SK-N-SH (cell line): ENCODE measurements around the gene LHX5. TPM values are rescaled to one million over a fixed set of nuclear protein-coding genes. Genes with fewer than 3 reads are reported as not detected.

ENCODE experiments used
- CTCF ChIA-PET: fragments of 300-600, 350-600 bp; formaldehyde crosslinking; extraction: SDS; loops from one replicate; lab custom pipeline; 2021; lab: Yijun Ruan, JAX
- POLR2A ChIA-PET: fragments of 350-600 bp; sonication (Branson Sonifier 250); formaldehyde crosslinking; extraction: SDS; loops from one replicate; lab custom pipeline; 2020; ENCODE audit warnings: antibody characterized with exemption, inconsistent platforms; lab: Yijun Ruan, JAX
- DNase-seq: peaks from one replicate; pipeline ENCODE4 v3.0.0; 2012
- H2AFZ ChIP-seq: fragments of 200-600 bp; sonication (generic); 2 replicates; pipeline ENCODE4 v1.8.1; 2016; ENCODE audit warnings: antibody characterized with exemption, mild to moderate bottlenecking, low read depth
- H3F3A ChIP-seq: fragments of 200-600 bp; sonication (generic); replicated peaks from 2 replicates; pipeline ENCODE3; 2016; ENCODE audit warnings: antibody characterized with exemption, mild to moderate bottlenecking; ENCODE audit not compliant: insufficient read depth
- H3K27ac ChIP-seq, 2 experiments: fragments of 200-500 bp in 1 of 2; fragments of 200-600 bp in 1 of 2; sonication (Bioruptor generic) in 1 of 2; sonication (generic), shearing (Covaris generic) in 1 of 2; 2 replicates each; pipeline versions ENCODE4 v1.5.1 to v1.6.1; 2014 to 2016; ENCODE audit warnings: low read depth in 2 of 2, inconsistent platforms in 1 of 2, low read length in 1 of 2, mild to moderate bottlenecking in 1 of 2, mixed read lengths in 1 of 2
- H3K27me3 ChIP-seq: fragments of 200-600 bp; sonication (generic), shearing (Covaris generic); 2 replicates; pipeline ENCODE4 v1.6.1; 2016; ENCODE audit warnings: mixed run types; ENCODE audit not compliant: insufficient read depth
- H3K36me3 ChIP-seq, 2 experiments: fragments of 200-500 bp in 1 of 2; fragments of 200-600 bp in 1 of 2; sonication (Bioruptor generic) in 1 of 2; sonication (generic) in 1 of 2; replicated peaks in 1 of 2; 2 replicates each; pipeline versions ENCODE3 to v1.5.1; 2014 to 2016; ENCODE audit warnings: low read length in 1 of 2, mild to moderate bottlenecking in 1 of 2; ENCODE audit not compliant: insufficient read depth in 2 of 2, control insufficient read depth in 1 of 2
- H3K4me1 ChIP-seq, 2 experiments: fragments of 200-500 bp in 1 of 2; fragments of 200-600 bp in 1 of 2; sonication (Bioruptor generic) in 1 of 2; sonication (generic), shearing (Covaris generic) in 1 of 2; 2 replicates each; pipeline versions ENCODE4 v1.5.1 to v1.6.1; 2014 to 2016; ENCODE audit warnings: low read depth in 1 of 2, low read length in 1 of 2, mixed run types in 1 of 2; ENCODE audit not compliant: insufficient read depth in 2 of 2, control insufficient read depth in 1 of 2
- H3K4me2 ChIP-seq: fragments of 200-600 bp; sonication (generic), shearing (Covaris generic); 2 replicates; pipeline ENCODE4 v1.6.1; 2017; ENCODE audit warnings: mixed run types
- H3K4me3 ChIP-seq, 2 experiments: fragments of 200-500 bp in 1 of 2; fragments of 200-600 bp in 1 of 2; sonication (Bioruptor generic) in 1 of 2; sonication (generic), shearing (Covaris generic) in 1 of 2; 2 replicates each; pipeline versions ENCODE4 v1.5.1 to v1.8.1; 2014 to 2016; ENCODE audit warnings: low read depth in 2 of 2, inconsistent platforms in 1 of 2, low read length in 1 of 2, mild to moderate bottlenecking in 1 of 2, mixed read lengths in 1 of 2, moderate library complexity in 1 of 2
- H3K79me2 ChIP-seq: fragments of 200-600 bp; sonication (generic); 2 replicates; pipeline ENCODE4 v1.8.1; 2017; ENCODE audit warnings: mild to moderate bottlenecking; ENCODE audit not compliant: insufficient read depth
- H3K9ac ChIP-seq: fragments of 200-600 bp; sonication (generic); 2 replicates; pipeline ENCODE4 v1.6.1; 2017; ENCODE audit warnings: mixed run types
- H3K9me2 ChIP-seq: fragments of 200-600 bp; sonication (generic); 2 replicates; pipeline ENCODE4 v1.6.1; 2017; ENCODE audit warnings: mixed run types
- H3K9me3 ChIP-seq: fragments of 200-600 bp; sonication (generic); 2 replicates; pipeline ENCODE4 v1.6.1; 2017; ENCODE audit warnings: mixed run types, mild to moderate bottlenecking, moderate library complexity
- H4K20me1 ChIP-seq: fragments of 200-600 bp; sonication (generic); 2 replicates; pipeline ENCODE4 v1.6.1; 2017; ENCODE audit warnings: mild to moderate bottlenecking, mixed run types; ENCODE audit not compliant: insufficient read depth
- ELF1 ChIP-seq: IDR thresholded peaks from 2 replicates; pipeline ENCODE4 v1.4.0; 2012
- EP300 ChIP-seq, 2 experiments: IDR thresholded peaks; 2 replicates each; pipeline versions ENCODE4 v1.4.0 to v1.6.1; 2012; ENCODE audit warnings: borderline replicate concordance in 1 of 2, low read depth in 1 of 2, low read length in 1 of 2
- FOXJ3 ChIP-seq: sonication (generic); formaldehyde crosslinking; IDR thresholded peaks from 2 replicates; pipeline ENCODE4 v1.5.1; 2020; ENCODE audit warnings: mild to moderate bottlenecking, missing genetic modification reagents
- GABPA ChIP-seq: IDR thresholded peaks from 2 replicates; pipeline ENCODE4 v1.4.0; 2012; ENCODE audit warnings: low read depth, mild to moderate bottlenecking
- JUND ChIP-seq: IDR thresholded peaks from 2 replicates; pipeline ENCODE4 v1.4.0; 2012
- MEF2A ChIP-seq: IDR thresholded peaks from 2 replicates; pipeline ENCODE4 v1.4.0; 2012; ENCODE audit warnings: low read depth, borderline replicate concordance
- MXI1 ChIP-seq: IDR thresholded peaks from 2 replicates; pipeline ENCODE4 v1.6.1; 2012; ENCODE audit warnings: mild to moderate bottlenecking, low read depth, low read length, improper control_type of control experiment
- NFIC ChIP-seq: IDR thresholded peaks from 2 replicates; pipeline ENCODE4 v1.4.0; 2012; ENCODE audit warnings: borderline replicate concordance
- NRF1 ChIP-seq: IDR thresholded peaks from 2 replicates; pipeline ENCODE4 v1.6.1; 2012; ENCODE audit warnings: low read depth, mild to moderate bottlenecking, low read length
- POLR2AphosphoS5 ChIP-seq: IDR thresholded peaks from 2 replicates; pipeline ENCODE4 v1.6.1; 2012; ENCODE audit warnings: low read depth, low read length
- RXRA ChIP-seq: IDR thresholded peaks from 2 replicates; pipeline ENCODE4 v1.4.0; 2012; ENCODE audit warnings: low read depth, mild to moderate bottlenecking, borderline replicate concordance
- SIN3A ChIP-seq: IDR thresholded peaks from 2 replicates; pipeline ENCODE4 v1.6.1; 2012; ENCODE audit warnings: low read depth, mild to moderate bottlenecking, low read length, moderate library complexity, borderline replicate concordance
- SMC3 ChIP-seq: IDR thresholded peaks from 2 replicates; pipeline ENCODE4 v1.6.1; 2012; ENCODE audit warnings: low read depth, low read length, improper control_type of control experiment
- TAF1 ChIP-seq: IDR thresholded peaks from 2 replicates; pipeline ENCODE4 v1.6.1; 2012; ENCODE audit warnings: low read depth, mild to moderate bottlenecking, low read length, moderate library complexity, borderline replicate concordance
- TEAD4 ChIP-seq: IDR thresholded peaks from 2 replicates; pipeline ENCODE4 v1.4.0; 2012; ENCODE audit warnings: mild to moderate bottlenecking, borderline replicate concordance; ENCODE audit not compliant: insufficient read depth
- WGBS: methylation state at CpG from one replicate; pipeline ENCODE4 v1.1.6; 2017; ENCODE audit warnings: low lambda C conversion rate; 5-methylcytosine and 5-hydroxymethylcytosine counted together
- polyA plus RNA-seq, 3 experiments: library from polyadenylated mRNA; depleted of rRNA; stranded (reverse); fragments of >200 nt; gene quantifications; 2 replicates each; pipeline ENCODE4 v1.2.3, GENCODE V29; 2012
- TF ChIP-seq, protein P1 (sequence below): IDR thresholded peaks from 2 replicates; pipeline ENCODE4 v1.4.0; 2012; ENCODE audit warnings: low read depth, borderline replicate concordance
- TF ChIP-seq, protein P2 (sequence below): IDR thresholded peaks from 2 replicates; pipeline ENCODE4 v1.4.0; 2012; ENCODE audit warnings: low read depth, borderline replicate concordance
- TF ChIP-seq, protein P3 (sequence below): fragments of 150-350 bp; IDR thresholded peaks from 2 replicates; pipeline ENCODE4 v1.6.1; 2017; ENCODE audit warnings: antibody characterized with exemption, low read length, low read depth, borderline replicate concordance

LHX5 gene
- polyA plus RNA-seq, 1 of the 3 experiments (the other 2 are of a cell fraction): not detected

DNA sequence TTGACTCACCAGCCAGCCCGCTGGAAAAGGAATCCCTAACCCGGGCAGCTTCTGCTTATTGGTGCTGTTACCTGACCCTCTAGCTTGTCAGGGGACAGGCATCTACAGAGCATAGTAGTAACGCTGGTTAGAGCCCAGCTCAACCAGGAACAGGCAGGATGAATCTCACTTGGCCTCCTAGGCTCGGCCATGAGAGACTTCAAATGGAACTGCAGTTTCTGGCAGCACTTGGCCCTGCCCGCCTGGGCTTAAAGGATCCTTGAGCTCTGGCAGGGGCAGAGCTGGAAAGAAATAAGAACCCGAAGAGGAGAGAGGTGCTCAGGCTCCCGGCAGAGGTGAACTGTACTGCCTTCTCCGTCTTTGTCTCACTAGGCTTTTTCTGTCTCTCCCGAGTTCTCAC, 2.3 kb upstream of the LHX5 start:
- peak; percentile 26 for DNase-seq
- H3K36me3 ChIP-seq: no peaks in the 10 kb centered on the region
- H3K27ac ChIP-seq: no peak overlapping the region
- H3K4me1 ChIP-seq: no peaks in the 10 kb centered on the region
- no peaks in the 10 kb centered on the region for H3F3A ChIP-seq
- H3K9me2 ChIP-seq: no peaks in the 10 kb centered on the region
- peaks cover 3% of the 10 kb centered on the region; the same call in 1 of the 2 replicates for H4K20me1 ChIP-seq
- no peak overlapping the region for H3K4me3 ChIP-seq
- H3K4me2 ChIP-seq: peak overlapping the region; percentile 2; the same call in 1 of the 2 replicates
- peaks cover 92% of the 10 kb centered on the region for H3K27me3 ChIP-seq
- 4% methylated on average over 8 of the region's 9 CpGs for WGBS
- no peak overlapping the region for H2AFZ ChIP-seq
- CTCF ChIA-PET: interaction anchor here (1.0 to 4.4 kb wide), 3 partner anchors 9 to 439 kb away, joined by 3 to 32 read pairs (median 4); no protein-coding TSS in a partner anchor
- H3K9me3 ChIP-seq: no peaks in the 10 kb centered on the region
- no peak overlapping the region for H3K9ac ChIP-seq
- POLR2A ChIA-PET: no interaction called here
- H3K79me2 ChIP-seq: no peaks in the 10 kb centered on the region
- TF ChIP-seq, protein P1, sequence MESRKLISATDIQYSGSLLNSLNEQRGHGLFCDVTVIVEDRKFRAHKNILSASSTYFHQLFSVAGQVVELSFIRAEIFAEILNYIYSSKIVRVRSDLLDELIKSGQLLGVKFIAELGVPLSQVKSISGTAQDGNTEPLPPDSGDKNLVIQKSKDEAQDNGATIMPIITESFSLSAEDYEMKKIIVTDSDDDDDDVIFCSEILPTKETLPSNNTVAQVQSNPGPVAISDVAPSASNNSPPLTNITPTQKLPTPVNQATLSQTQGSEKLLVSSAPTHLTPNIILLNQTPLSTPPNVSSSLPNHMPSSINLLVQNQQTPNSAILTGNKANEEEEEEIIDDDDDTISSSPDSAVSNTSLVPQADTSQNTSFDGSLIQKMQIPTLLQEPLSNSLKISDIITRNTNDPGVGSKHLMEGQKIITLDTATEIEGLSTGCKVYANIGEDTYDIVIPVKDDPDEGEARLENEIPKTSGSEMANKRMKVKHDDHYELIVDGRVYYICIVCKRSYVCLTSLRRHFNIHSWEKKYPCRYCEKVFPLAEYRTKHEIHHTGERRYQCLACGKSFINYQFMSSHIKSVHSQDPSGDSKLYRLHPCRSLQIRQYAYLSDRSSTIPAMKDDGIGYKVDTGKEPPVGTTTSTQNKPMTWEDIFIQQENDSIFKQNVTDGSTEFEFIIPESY: no peak
- no peak for TF ChIP-seq TAF1
- no peak for TF ChIP-seq EP300 (IDR thresholded peaks at IDR 0.05; ENCODE audit: borderline replicate concordance in 1 of 2, low read depth in 1 of 2, low read length in 1 of 2)
- TF ChIP-seq TEAD4: no peak
- TF ChIP-seq SMC3: no peak
- TF ChIP-seq MXI1: no peak
- no peak for TF ChIP-seq MEF2A
- no peak for TF ChIP-seq ELF1
- no peak for TF ChIP-seq POLR2AphosphoS5
- TF ChIP-seq, protein P2, sequence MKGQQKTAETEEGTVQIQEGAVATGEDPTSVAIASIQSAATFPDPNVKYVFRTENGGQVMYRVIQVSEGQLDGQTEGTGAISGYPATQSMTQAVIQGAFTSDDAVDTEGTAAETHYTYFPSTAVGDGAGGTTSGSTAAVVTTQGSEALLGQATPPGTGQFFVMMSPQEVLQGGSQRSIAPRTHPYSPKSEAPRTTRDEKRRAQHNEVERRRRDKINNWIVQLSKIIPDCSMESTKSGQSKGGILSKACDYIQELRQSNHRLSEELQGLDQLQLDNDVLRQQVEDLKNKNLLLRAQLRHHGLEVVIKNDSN: no peak
- no peak for TF ChIP-seq NFIC
- TF ChIP-seq FOXJ3 (CRISPR knock-in tag): no peak
- no peak for TF ChIP-seq JUND
- no peak for TF ChIP-seq NRF1
- TF ChIP-seq GABPA: no peak
- TF ChIP-seq RXRA: no peak
- TF ChIP-seq, protein P3, sequence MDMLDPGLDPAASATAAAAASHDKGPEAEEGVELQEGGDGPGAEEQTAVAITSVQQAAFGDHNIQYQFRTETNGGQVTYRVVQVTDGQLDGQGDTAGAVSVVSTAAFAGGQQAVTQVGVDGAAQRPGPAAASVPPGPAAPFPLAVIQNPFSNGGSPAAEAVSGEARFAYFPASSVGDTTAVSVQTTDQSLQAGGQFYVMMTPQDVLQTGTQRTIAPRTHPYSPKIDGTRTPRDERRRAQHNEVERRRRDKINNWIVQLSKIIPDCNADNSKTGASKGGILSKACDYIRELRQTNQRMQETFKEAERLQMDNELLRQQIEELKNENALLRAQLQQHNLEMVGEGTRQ: no peak
- TF ChIP-seq SIN3A: no peak
